Panc1 (cell line): ENCODE measurements around the gene EHBP1. TPM values are rescaled to one million over a fixed set of nuclear protein-coding genes. Genes with fewer than 3 reads are reported as not detected.
A peak's percentile ranks its signal among the peaks of the same experiment; 100 is the strongest.

Experiments used
- ATAC-seq: fragments of 200-7000 bp; cut with Tn5 transposase; 2 replicates; pipeline ENCODE4 v1.9.1; 2020; ENCODE audit warnings: mild to moderate bottlenecking, moderate library complexity
- BruUV-seq: library from RNA; stranded (reverse); fragments of 400-500 nt; replicated peaks from 2 replicates; lab custom pipeline; 2021; lab: Mats Ljungman, UMichigan
- CTCF ChIA-PET: fragments of 300-600 bp; sonication (Branson Sonifier 250); formaldehyde crosslinking; loops from one replicate; lab custom pipeline; 2022; ENCODE audit warnings: antibody characterized with exemption; lab: Charles Lee
- POLR2A ChIA-PET: fragments of 300-600 bp; sonication (Branson Sonifier 250); formaldehyde crosslinking; loops from one replicate; lab custom pipeline; 2022; ENCODE audit warnings: antibody characterized with exemption; lab: Charles Lee
- DNase-seq: peaks from one replicate; pipeline ENCODE4 v3.0.0-alpha.2; 2010; ENCODE audit warnings: low read depth, low spot score
- H3K27ac ChIP-seq: 2 replicates; pipeline ENCODE4 v1.5.1; 2011; ENCODE audit warnings: mild to moderate bottlenecking, low read length, inconsistent platforms
- H3K27me3 ChIP-seq: fragments of 200-500 bp; sonication (Bioruptor generic); 2 replicates; pipeline ENCODE4 v1.6.0; 2014; ENCODE audit warnings: low read length, inconsistent platforms; ENCODE audit not compliant: control insufficient read depth, insufficient read depth
- H3K36me3 ChIP-seq: fragments of 200-500 bp; sonication (Bioruptor generic); 2 replicates; pipeline ENCODE4 v1.5.1; 2014; ENCODE audit warnings: inconsistent platforms, mild to moderate bottlenecking, low read length, moderate library complexity; ENCODE audit not compliant: control insufficient read depth, insufficient read depth
- H3K4me1 ChIP-seq: 2 replicates; pipeline ENCODE4 v1.5.1; 2011; ENCODE audit warnings: inconsistent platforms, mild to moderate bottlenecking, low read length, moderate library complexity; ENCODE audit not compliant: control insufficient read depth, insufficient read depth
- H3K4me3 ChIP-seq, 2 experiments: 2 replicates each; pipeline ENCODE4 v1.5.1; 2011 to 2012; ENCODE audit warnings: low read depth in 2 of 2, low read length in 2 of 2, mild to moderate bottlenecking in 2 of 2, inconsistent platforms in 1 of 2, moderate library complexity in 1 of 2
- H3K9me3 ChIP-seq: fragments of 200-500 bp; sonication (Bioruptor generic); 2 replicates; pipeline ENCODE4 v1.5.1; 2014; ENCODE audit warnings: low read depth, mild to moderate bottlenecking, inconsistent platforms, low read length, moderate library complexity; ENCODE audit not compliant: control insufficient read depth, insufficient read depth
- CTCF ChIP-seq: fragments of 450-650 bp; IDR thresholded peaks from 2 replicates; pipeline ENCODE4 v1.5.1; 2017; ENCODE audit warnings: mild to moderate bottlenecking
- REST ChIP-seq, 2 experiments: IDR thresholded peaks; 2 replicates each; pipeline ENCODE4 v1.6.1; 2011 to 2012; ENCODE audit warnings: low read depth in 2 of 2, control low read depth in 1 of 2, low read length in 1 of 2, mild to moderate bottlenecking in 1 of 2, moderate library complexity in 1 of 2; ENCODE audit not compliant: insufficient read depth in 1 of 2
- SIN3A ChIP-seq: IDR thresholded peaks from 2 replicates; pipeline ENCODE4 v1.6.1; 2012; ENCODE audit warnings: low read depth, mild to moderate bottlenecking, low read length, moderate library complexity, borderline replicate concordance; ENCODE audit not compliant: insufficient read depth
- TCF7L2 ChIP-seq: IDR thresholded peaks from 2 replicates; pipeline ENCODE4 v1.6.1; 2011; ENCODE audit warnings: mild to moderate bottlenecking, low read depth, low read length, inconsistent platforms
- in situ Hi-C: cut with HindIII; loops from 2 replicates; pipeline ENCODE4 v1.10.0; 2016; ENCODE audit warnings: low sequenced_read_pairs, low pct_unique_long_range_greater_than_20kb
- intact Hi-C: fragments of 100-400 bp; cut with micrococcal nuclease; formaldehyde crosslinking; loops from one replicate; pipeline ENCODE4 v1.10.0; 2022; ENCODE audit not compliant: unreplicated experiment
- total RNA-seq: library from RNA; stranded (reverse); gene quantifications from one replicate; pipeline ENCODE4 v1.2.1, GENCODE V29; 2021; ENCODE audit not compliant: unreplicated experiment

EHBP1 gene
- total RNA-seq, 1 experiment from 2014 or later, result 46.1 TPM

- in situ Hi-C loops (no loop called here), intact Hi-C loops (loop anchor here (5.0 kb wide), 1 partner anchor 247 kb away; no protein-coding TSS in a partner anchor)
- DNase-seq (no peak), ATAC-seq (no peak)
- peak overlapping the region; percentile 89 for H3K27ac ChIP-seq
- no peak for TF ChIP-seq TCF7L2
- no peak for TF ChIP-seq SIN3A
- TF ChIP-seq REST (IDR thresholded peaks at IDR 0.05; ENCODE audit: insufficient read depth in 1 of 2, low read depth in 2 of 2, low read length in 1 of 2), result no peak
- H3K27me3 ChIP-seq, result no peaks in the 10 kb centered on the region
- H3K4me3 ChIP-seq, result peak overlapping the region; percentile 63 to 82
- POLR2A ChIA-PET, result no interaction called here
- H3K9me3 ChIP-seq, result peaks cover 15% of the 10 kb centered on the region; the same call in 1 of the 2 replicates
- CTCF ChIA-PET, result no interaction called here
- H3K36me3 ChIP-seq, result peaks cover under 1% of the 10 kb centered on the region
- H3K4me1 ChIP-seq, result peaks cover 19% of the 10 kb centered on the region
- no TSS peak for BruUV-seq
Measured at GRCh38 chr2:62704654-62705006, 883 bp upstream of the EHBP1 start.

GRCh38 chr2:62705859-62706720 lies 577 bp downstream of the EHBP1 start:
- in situ Hi-C loops, result no loop called here

More at GRCh38 chr2:62705859-62706720, 577 bp downstream of the EHBP1 start:
- TF ChIP-seq CTCF, result peak; percentile 61
- 0 out of 2 replicates have a peak, but pooled peaks have one; percentile 18 for TF ChIP-seq SIN3A
- TF ChIP-seq TCF7L2, result no peak
- Histone ChIP-seq H3K4me3 (peak overlapping the region; percentile 71 to 82), H3K27me3 (no peaks in the 10 kb centered on the region), H3K4me1 (peaks cover 19% of the 10 kb centered on the region), H3K36me3 (peaks cover 5% of the 10 kb centered on the region), H3K9me3 (peaks cover 22% of the 10 kb centered on the region; the same call in 1 of the 2 replicates), H3K27ac (peak overlapping the region; percentile 87)
- ATAC-seq (peak; percentile 71), DNase-seq (no peak)
- ChIA-PET CTCF (no interaction called here), POLR2A (no interaction called here)
- BruUV-seq, result no TSS peak
- intact Hi-C loops, result loop anchor here (5.0 kb wide), 1 partner anchor 249 kb away; no protein-coding TSS in a partner anchor
